Measurements from ENCODE around the gene RRAS2.

DNA sequence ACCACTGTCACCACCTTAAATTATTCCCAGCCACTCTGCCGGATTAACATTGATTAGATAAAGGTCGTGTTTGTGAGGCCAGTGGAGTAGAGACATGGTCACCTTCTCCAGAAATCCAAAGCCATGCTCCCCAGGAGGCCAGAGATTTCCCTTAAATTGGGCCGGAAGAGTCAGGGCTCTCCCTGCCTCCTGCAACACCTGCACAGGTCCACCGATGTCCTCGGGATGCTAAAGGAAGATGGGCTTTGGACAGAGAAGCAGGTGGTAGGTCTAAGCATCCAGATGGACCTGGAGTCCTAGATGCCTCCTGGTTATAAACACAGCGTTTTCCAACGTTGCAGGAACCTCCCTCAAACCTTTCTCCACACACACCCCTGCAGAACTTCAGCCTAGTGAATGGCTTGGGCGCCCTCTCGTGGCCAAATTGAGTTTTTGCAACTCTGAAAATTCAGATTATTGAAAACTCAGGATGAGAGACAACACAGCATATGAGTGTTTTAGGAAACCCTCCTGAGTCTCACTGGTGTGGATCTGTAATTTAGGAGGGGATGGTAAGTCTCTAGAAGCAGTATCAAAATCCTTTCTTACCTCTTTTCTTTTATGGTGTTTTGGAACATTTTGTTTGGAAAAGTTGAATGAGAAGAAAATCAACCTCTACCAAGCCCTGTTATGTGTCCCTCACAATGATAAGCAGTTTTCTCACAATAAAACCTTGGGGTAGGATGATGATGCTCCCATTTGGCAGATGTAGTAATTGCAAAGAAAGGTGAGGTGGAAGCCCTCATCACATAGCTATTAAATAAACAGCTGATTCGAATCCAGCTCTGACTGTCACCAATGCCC, 109.6 kb downstream of the RRAS2 start:
- TF ChIP-seq CTCF (IDR thresholded peaks at IDR 0.05; ENCODE audit: low read length), result peak; percentile 89
- TF ChIP-seq EZH2phosphoT487 (IDR thresholded peaks at IDR 0.05; ENCODE audit: low read length), result no peak
